Hematopoietic multipotent progenitor cell treated with erythropoietin and hydrocortisone succinate and interleukin-3 and kit ligand, for 6 days (in vitro differentiated cells): ENCODE results near the gene SMDT1.
A peak's percentile ranks its signal among the peaks of the same experiment; 100 is the strongest.

Experiments
- DNase-seq: peaks from one replicate; pipeline ENCODE4 v3.0.0-alpha.2; 2015

Gene SMDT1

GRCh38 chr22:42079319-42080251 is at the start of gene SMDT1:
Gene SMDT1, plus strand, starts transcription at chr22:42079700. Its CDS starts 69 bp downstream, at chr22:42079769.
- DNase-seq = peak; percentile 99

- DNase-seq = no peak
Measured at GRCh38 chr22:42033263-42034181, 46.0 kb upstream of the SMDT1 start.

GRCh38 chr22:42035256-42035655 is 44.2 kb upstream of the SMDT1 start:
- no peak for DNase-seq

GRCh38 chr22:42039271-42039670 is 40.2 kb upstream of the SMDT1 start:
- DNase-seq = no peak

GRCh38 chr22:42041784-42042183 is 37.7 kb upstream of the SMDT1 start:
- no peak for DNase-seq

GRCh38 chr22:42050641-42051180 is 28.8 kb upstream of the SMDT1 start:
- DNase-seq = no peak

GRCh38 chr22:42052765-42053164 is 26.7 kb upstream of the SMDT1 start:
- no peak for DNase-seq

- no peak for DNase-seq
Measured at GRCh38 chr22:42056757-42057511, 22.6 kb upstream of the SMDT1 start.

GRCh38 chr22:42060489-42060888 is 19.0 kb upstream of the SMDT1 start:
- no peak for DNase-seq

- no peak for DNase-seq
Measured at GRCh38 chr22:42061041-42061440, 18.5 kb upstream of the SMDT1 start.

- no peak for DNase-seq
Measured at GRCh38 chr22:42062506-42063170, 16.9 kb upstream of the SMDT1 start.

GRCh38 chr22:42064629-42065028 is 14.9 kb upstream of the SMDT1 start:
- no peak for DNase-seq

GRCh38 chr22:42065438-42066125 is 13.9 kb upstream of the SMDT1 start:
- DNase-seq = no peak

GRCh38 chr22:42066126-42066761 is 13.3 kb upstream of the SMDT1 start:
- DNase-seq = no peak

- DNase-seq = no peak
Measured at GRCh38 chr22:42066937-42067336, 12.6 kb upstream of the SMDT1 start.

- no peak for DNase-seq
Measured at GRCh38 chr22:42067671-42068251, 11.7 kb upstream of the SMDT1 start.

GRCh38 chr22:42068291-42068690 is 11.2 kb upstream of the SMDT1 start:
- no peak for DNase-seq

- peak; percentile 56 for DNase-seq
Measured at GRCh38 chr22:42069801-42070516, 9.5 kb upstream of the SMDT1 start.

GRCh38 chr22:42070517-42071422 is 8.7 kb upstream of the SMDT1 start, which contains the start of gene NAGA:
Gene NAGA, minus strand, starts transcription at chr22:42070812. Its CDS starts 515 bp downstream, at chr22:42070297.
- peak; percentile 100 for DNase-seq
